NCI-H82 treated with DMSO at 0.1 percent for 48 hours (cell line): ENCODE results near the gene BAZ2B.
"Not testable (repeated sequence)": the region's sequence is repeated elsewhere in the genome, so short reads cannot be mapped to it uniquely, and the experiment has no call there.

ENCODE experiments used
- DNase-seq: peaks from one replicate; lab custom pipeline; 2025; ENCODE audit not compliant: unreplicated experiment; lab: John Stamatoyannopoulos, UW

Gene BAZ2B

GRCh38 chr2:159542101-159542500 lies 74.2 kb downstream of the BAZ2B start:
- DNase-seq = no peak

- DNase-seq = no peak
Observed at GRCh38 chr2:159539701-159540100, 76.6 kb downstream of the BAZ2B start.

DNA sequence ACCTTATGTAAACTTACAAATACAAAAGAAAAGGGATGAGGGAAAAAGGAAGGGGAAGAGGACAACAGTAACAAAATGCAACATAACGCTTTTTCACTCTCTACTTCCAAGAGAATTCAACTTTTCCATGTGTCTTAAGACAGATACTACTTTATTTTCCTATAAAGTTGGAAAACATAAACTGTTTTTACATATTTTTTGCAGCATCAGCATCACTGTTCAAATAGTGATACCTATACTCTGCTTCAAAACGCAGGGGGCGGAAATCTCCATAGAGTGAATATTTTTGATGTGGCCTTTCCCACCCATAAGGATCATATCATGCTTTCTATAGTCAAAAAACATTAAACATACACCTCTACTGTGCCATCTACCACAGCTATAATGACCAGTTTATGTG lies 77.5 kb downstream of the BAZ2B start:
- DNase-seq = no peak

DNA sequence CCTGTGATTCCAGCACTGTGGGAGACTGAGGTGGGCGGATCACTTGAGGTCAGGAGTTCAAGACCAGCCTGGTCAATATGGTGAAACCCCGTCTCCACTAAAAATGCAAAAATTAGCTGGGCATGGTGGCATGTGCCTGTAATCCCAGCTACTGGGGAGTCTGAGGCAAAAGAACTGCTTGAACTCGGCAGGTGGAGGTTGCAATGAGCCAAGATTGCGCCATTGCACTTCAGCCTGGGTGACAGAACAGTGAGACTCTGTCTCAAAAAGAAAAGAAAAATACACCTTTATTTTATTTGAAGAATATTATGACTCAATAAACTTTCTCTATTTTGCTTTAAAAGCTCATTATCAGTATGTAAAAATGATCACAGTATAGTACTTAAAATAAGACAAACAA lies 81.1 kb downstream of the BAZ2B start:
- DNase-seq = not testable (repeated sequence)

- DNase-seq = no peak
Observed at GRCh38 chr2:159531475-159531874, 84.9 kb downstream of the BAZ2B start.

DNA sequence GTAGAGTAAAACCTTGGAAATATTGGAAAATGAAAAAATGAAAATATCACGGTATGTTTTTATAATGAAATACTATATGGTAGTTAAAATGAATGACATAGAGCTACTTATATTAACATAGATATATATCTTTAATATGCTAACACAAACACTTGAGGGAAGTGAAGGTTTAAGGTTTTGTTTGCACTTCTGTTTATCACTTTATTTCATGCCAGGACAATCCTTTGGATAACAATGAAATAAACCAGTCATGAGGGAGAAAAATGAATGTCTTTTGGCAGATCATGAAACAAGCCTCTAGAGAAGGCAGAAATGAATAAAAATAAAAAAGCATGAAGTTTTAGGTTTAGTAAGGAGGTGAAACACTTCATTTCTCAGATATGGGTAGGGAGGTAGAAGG lies 89.9 kb downstream of the BAZ2B start:
- no peak for DNase-seq

DNA sequence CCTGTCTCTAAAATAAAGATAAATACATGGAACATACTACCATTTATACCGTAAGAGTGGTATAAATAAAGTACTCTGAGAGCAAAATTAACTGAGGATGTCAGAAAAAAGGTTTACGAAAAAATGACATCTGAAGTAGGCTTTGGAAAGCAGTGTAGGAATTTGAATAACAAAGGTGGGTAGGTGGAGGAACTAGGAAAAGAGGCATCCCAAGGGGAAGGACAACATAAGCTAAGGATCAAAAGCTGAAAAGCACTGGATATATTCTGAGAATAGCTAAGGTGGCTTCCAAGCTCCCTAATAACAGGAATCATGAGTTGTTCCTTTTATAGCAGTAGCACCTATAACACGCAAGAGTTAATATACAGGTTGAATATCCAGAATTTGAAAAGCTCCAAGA lies 91.3 kb downstream of the BAZ2B start:
- no peak for DNase-seq

DNA sequence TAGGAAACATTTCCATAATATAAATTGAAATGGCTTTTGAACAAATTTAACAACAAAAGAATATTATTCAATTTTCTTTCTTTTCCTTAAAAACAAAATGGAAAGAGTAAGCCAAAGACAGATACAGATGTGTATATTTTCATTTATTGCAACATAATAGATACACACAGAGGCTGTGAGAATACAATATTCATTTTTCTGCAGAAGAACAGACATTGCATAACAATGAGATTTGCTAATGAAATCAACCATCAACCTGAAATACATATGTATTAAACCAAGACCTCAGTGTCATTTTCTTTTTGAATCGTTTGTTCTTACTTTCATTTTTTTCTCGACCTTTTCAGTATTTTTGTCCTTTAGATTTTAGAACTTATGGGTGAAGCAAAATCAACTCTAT lies 95.1 kb downstream of the BAZ2B start:
- no peak for DNase-seq

DNA sequence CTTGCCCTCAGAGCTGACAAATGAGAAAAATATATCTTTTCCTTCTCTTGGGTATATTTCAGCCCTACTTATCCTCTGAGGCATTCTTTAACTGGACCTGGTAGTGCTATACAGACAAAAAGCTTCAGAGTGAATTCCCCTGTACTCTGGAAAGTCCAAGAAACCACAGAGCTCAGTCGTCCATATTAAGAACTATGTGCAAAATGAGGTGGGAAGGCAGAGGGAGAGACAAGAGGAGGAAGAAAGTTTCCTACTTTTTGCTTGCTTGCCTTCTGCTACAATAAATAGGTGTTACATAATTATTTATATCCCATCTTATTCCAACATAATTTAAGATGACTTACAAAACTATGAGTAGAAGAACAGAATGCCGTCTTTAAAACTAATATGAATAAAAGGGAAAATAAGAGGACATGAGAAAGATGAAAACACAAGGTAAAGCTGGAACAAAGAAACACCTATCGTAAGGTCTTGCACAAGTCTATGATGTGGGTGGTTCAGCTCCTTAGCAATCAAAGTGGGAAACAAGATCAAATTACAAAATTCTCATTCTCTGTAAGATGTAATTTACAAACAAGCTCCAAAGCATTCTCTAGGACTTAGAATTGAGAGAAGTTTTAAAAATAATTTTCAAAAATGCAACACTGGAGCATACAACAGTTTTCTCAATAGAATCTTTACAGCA lies 97.9 kb downstream of the BAZ2B start:
- no peak for DNase-seq

- DNase-seq = peak; percentile 91
Observed at GRCh38 chr2:159516241-159516758, 100.0 kb downstream of the BAZ2B start.

- DNase-seq = peak; percentile 81
Observed at GRCh38 chr2:159515441-159515840, 100.9 kb downstream of the BAZ2B start.

DNA sequence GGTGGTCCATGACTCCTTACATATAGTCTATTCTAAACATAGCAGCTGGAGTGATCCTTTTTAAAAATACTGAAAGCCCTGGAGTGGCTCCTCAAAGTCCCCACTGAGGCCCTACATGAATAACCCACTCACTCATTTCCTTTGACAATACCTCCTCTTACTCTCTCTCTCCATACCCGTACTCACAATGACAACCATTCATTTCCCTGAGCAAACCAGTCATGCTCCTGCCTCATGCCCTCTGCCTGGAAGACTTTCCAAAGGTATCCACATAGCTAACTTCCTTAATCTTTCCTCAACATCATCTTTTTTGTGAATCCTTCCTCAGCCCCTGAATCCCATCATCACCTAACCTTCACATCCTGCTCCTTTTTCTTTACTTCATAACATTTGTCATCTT lies 102.6 kb downstream of the BAZ2B start:
- DNase-seq = no peak

DNA sequence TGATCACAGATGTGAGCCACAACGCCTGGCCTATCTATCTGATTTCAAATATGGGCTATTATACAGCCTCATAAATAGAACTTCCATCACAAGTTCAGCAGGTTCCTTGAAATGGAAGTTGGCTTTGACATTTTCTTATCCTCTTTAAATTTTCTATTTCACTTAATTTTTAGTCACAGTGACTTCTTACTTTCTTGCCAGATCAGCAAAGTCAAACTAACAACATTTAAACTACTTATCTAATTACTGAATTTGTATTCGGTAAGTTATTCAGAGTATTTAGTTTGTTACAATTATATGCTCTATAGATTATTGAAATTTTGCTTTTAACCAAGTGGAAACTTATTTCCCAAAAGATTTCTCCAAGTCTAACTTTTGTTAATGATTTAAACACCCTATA lies 108.2 kb downstream of the BAZ2B start:
- DNase-seq = no peak

DNA sequence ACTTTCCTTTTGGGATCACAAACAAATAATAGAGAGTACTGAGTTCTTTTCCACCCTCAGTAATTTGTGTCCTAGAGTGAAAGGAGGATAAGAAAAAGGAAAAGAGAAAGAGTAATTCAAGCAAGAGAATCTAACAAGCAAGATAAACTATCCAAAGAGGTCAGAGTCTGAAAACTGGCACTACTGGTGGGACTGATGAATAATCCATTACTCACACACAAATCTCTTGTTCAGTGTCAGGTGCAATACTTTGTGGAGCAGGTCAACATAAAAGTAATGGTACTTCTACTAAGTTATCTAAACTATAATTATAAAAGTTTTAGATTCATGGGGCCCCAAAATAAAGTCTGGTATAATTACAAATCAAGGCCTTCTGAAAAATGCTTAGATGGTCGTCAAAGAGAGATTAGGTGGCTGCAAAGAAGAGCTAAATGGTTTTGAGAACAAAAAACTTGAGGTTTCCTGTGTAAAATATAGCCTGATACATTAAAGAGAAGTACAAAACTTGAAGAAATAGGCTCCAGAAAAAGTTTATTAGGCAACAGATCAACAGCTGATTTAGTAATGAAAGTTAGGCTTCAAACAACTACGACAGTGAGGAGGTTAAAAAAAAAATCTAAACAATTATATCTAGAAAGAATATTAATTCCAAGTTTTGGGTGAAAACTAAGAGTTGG lies 109.4 kb downstream of the BAZ2B start:
- no peak for DNase-seq

GRCh38 chr2:159506202-159506601 lies 110.1 kb downstream of the BAZ2B start:
- DNase-seq = no peak

DNA sequence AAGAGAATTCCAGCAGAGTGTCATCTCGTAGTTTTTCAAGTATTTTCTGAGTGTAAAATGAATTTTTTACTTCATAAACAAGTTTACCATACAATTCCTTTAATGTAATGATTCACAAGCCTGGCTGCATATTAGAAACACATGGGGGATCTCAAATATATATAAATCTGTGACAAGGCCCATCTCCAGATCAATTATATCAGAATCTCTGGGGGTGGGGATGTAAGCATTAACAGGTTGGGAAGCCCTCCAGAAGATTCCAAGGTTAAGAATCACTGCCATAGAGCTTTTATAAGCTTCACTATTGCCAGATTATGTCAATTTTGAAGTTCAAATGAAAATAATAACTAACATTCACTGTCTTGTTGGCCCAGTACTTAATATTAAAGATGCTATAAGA lies 111.2 kb downstream of the BAZ2B start:
- no peak for DNase-seq

DNA sequence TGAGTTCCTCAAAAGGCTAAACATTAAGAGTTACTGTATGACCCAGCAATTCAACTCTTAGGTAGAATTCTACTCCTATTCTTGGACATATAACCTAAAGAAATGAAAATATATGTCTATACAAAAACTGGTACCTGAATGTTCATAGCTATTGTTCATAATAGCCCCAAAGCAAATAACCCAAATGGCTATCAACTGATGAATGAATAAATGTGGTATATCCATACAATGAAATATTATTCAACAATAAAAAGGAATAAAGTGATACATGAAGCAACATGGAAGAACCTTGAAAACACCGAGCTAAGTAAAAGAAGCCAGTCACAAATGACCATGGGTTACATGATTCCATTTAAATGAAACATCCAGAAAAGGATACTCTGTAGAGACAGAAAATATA lies 114.6 kb downstream of the BAZ2B start:
- DNase-seq = no peak

- no peak for DNase-seq
Observed at GRCh38 chr2:159497847-159498246, 118.5 kb downstream of the BAZ2B start.

DNA sequence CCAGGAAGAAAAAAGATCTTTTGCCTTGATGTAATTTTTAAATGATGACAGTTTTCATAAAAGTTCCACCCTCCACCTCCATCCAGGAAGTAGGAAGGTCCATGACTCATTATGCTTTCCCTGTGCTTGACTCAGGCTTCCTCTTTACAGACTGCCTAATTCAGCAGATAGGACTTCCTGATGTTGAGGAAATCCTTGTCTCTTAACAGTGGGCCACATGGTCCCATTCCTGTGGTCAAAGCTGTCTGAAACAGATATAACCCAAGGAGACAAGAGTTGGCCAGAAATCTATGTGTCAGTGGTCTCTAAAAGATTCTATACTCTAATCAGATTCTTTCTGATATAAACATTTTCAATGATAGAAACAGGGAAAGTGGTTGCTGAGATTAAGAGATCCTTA lies 119.1 kb downstream of the BAZ2B start:
- no peak for DNase-seq

- DNase-seq = no peak
Observed at GRCh38 chr2:159489476-159489875, 126.9 kb downstream of the BAZ2B start.

DNA sequence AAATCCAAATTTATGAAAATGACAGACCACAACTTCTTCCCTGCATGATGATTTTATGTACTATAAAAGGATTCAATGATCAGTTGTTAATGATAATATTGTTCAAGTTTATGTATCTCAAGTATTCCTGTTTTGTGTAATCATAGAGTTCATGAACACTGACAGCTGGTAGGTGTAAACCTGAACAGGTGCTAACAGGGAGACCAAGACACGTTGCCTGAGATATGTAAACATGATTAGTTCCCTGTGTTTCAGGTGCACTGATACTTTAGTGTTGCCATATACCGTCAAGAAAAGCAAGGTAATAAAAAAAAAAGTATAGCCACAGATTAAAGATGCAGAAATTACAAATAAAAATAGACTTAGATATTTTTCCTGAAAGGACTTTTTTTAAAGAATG lies 131.8 kb downstream of the BAZ2B start:
- no peak for DNase-seq

GRCh38 chr2:159476329-159476728 lies 140.0 kb downstream of the BAZ2B start:
- DNase-seq = no peak

- no peak for DNase-seq
Observed at GRCh38 chr2:159475793-159476192, 140.6 kb downstream of the BAZ2B start.
